GM18870 (cell line): Measurements from ENCODE around the gene CCNDBP1.
"Not testable (repeated sequence)": the region's sequence is repeated elsewhere in the genome, so short reads cannot be mapped to it uniquely, and the experiment has no call there.

Experiments
- ATAC-seq: cut with Tn5 transposase; IDR thresholded peaks from one replicate; pipeline ENCODE4 v1.9.1; 2021; ENCODE audit warnings: moderate library complexity; ENCODE audit not compliant: unreplicated experiment

The CCNDBP1 gene

DNA sequence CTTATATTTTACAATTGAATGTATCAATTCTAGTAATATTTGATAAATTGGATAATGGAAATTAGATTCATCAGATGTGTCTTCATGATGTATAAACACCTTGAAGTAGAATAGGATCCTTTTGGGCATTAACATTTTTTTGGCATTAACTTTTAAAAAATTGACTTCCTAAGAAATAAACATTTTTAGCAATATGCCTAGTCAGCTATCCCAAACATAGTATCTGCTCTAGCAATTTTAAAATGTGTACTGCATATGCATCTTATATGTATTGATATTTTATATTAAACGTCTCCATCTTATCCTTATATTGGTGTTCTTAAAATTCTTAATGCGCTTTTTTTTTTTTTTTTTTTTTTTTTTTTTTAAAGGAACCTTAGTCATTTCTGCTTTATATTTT is 8.5 kb downstream of the CCNDBP1 start:
- ATAC-seq: no peak

DNA sequence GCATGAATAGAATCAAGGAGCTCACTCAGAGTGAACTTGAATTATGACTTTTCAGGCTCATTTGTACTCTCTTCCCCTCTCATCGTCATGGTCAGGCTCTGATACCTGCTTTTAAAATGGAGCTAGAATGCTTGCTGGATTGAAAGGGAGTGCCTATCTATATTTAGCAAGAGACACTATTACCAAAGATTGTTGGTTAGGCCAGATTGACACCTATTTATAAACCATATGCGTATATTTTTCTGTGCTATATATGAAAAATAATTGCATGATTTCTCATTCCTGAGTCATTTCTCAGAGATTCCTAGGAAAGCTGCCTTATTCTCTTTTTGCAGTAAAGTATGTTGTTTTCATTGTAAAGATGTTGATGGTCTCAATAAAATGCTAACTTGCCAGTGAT is 9.6 kb downstream of the CCNDBP1 start:
- no peak for ATAC-seq

DNA sequence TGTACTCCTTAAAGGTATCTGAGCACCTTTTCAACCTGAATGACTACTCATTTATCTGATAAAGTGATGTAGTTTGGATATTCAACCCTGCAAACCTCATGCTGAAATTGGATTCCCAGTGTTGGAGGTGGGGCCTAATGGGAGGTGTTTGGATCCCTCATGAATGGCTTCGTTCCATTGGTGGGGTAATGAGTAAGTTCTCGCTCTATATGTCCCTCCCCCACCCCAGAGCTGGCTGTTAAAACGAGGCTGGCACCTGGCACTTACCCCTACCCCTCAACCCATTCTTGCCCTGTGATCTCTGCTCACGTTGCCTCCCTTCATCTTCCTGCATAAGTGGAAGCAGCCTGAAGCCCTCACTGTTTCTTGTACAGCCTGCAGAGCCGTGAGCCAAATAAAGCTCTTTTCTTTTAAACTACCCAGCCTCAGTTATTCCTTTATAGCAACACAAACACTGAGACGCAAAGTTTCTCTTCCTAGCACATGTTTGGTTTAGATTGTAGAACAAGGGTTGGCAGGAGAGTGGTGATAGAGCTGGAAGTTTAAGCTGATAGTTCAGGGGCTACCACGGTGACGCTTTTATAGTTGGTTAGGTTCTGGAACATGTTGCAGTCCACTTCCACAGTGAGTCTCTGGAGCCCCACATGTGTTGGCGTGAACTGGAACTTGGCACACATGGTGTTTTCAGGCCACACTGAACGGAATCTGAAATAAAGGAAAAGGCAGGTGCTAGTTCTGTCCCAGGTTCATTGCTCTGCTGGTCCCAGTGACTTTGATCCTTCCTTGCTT is 11.8 kb downstream of the CCNDBP1 start:
- no peak for ATAC-seq

DNA sequence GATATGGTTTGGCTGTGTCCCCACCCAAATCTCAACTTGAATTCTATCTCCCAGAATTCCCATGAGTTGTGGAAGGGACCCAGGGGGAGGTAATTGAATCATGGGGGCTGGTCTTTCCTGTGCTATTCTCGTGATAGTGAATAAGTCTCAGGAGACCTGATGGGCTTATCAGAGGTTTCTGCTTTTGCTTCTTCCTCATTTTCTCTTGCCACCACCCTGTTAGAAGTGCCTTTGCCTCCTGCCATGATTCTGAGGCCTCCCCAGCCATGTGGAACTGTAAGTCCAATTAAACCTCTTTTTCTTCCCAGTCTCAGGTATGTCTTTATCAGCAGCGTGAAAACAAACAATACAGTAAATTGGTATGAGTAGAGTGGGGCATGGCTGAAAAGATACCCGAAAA is 12.6 kb downstream of the CCNDBP1 start:
- not testable (repeated sequence) for ATAC-seq

DNA sequence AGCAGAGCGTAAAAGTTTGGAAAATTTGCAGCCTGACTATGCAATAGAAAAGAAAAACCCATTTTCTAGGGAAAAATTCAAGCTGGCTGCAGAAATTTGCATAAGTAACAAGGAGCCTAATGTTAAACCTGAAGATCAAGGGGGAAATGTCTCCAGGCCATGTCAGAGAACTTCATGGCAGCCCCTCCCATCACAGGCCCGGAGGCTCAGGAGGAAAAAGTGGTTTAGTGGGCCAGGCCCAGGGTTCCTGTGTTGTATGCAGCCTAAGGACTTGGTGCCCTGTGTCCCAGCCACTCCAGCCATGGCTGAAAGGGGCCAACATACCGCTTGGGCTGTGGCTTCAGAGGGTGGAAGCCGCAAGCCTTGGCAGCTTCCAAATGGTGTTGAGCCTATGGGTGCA is 13.4 kb downstream of the CCNDBP1 start:
- not testable (repeated sequence) for ATAC-seq

DNA sequence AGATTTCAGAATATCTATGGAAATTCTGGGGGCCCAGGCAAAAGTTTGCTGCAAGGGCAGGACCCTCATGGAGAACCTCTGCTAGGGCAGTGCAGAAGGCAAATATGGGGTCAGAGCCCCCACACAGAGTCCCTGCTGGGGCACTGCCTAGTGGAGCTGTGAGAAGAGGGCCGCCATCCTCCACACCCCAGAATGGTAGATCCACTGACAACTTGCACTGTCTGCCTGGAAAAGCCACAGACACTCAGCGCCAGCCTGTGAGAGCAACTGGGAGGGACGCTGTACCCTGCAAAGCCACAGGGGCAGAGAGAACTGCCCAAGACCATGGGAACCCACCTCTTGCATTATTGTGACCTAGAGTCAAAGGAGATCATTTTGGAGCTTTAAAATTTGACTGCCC is 13.8 kb downstream of the CCNDBP1 start:
- no peak for ATAC-seq

DNA sequence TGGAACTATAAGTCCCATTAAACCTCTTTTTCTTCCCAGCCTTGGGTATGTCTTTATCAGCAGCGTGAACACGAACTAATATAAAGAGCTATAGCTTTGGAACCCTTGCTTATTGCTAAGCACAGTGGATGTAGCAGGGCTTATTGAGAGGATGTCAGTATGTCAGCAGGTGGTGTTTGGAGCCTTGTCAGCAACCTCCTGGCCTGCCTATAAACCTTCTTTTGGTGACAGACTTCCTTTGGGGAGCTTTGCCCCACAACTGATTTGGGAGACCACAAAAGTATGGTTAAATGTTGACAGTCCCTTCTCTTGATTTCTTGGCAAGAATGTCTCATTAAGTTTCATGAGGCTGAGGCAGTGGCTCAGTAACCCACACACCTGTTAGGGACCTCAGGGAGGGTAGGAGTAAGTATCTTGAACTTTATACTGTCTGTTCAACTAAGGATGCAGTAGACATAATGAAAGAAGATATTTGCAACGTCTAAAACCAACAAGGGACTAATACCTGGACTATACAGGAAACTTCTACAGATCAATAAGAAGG is 14.8 kb downstream of the CCNDBP1 start:
- ATAC-seq: no peak

DNA sequence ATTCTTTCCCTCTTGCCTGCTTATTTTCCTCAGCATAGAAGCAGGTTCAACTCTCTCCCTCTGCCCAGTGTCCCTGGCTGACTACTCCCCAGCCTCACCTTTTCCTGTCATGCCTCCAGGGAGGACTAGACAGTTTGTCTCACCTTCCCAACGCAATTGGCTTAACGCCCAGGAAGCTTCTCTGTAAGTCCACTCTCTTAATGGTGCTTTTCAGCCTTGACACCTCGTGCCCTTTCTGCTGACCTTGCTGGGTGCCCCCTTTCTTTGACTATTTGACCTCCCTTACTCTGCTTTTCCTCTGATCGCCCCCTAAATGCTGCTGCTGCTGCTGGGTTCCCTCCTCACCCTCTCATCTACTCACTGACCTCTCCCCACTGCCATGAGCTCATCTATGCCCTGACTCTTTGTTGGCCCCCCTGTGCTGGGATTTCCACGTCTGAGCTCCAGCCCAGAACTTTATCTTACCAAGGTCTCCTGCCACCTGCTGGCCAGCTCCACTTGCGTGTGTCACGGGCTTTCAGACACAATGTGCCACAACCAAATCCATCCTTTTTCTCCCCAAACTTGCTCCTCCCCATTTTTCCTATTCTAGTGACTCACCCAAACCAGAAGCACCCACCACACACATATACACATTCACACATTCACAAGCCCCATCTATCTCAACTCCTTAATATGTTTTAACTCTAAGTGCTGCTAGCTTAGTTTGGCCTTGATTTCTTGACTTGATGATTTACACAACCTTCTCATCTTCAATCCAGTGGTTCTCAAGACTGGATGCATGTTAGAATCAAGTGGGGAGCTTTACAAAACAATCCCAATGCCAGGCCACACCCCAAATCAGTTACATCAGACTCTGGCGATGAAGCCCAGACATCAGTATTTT is 19.1 kb downstream of the CCNDBP1 start:
- ATAC-seq: no peak

DNA sequence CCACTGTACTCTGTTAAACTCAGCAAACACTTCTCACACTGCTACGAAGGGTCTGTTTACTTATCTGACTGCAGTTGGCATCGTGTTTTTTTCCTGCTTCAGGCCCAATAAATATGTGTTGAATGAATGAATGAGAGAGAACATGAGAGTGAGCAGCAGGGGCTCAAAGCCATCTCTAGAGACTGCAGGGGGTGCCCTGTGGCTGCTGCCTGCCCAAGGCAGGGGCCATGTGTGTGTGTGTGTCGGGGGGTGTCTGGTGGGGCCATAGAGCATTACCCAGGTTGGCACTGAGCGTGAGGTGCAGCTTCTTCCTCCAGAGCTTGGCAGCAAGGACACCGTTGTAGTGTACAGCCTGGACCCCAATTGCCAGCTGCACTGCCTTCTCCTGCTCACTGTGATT is 20.9 kb downstream of the CCNDBP1 start:
- ATAC-seq: no peak

DNA sequence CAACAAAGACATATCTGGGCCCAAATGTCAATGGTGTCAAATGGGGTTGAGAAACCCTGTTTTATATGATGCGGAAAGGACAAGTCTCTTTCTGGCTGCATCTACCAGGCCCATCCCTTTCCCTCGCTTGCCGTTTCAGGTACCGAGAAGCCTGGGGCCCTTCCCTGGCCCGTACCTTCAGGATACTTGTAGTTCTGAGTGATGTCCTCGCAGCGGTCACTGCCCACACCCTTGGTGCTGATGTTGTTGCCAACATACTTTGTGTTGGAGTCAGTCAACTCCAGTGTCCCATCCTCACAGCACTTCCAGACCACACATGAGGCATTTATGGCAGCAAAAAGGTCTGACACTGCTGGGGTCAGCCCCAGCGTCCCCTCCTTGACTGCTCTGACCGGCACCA is 21.8 kb downstream of the CCNDBP1 start:
- ATAC-seq: no peak

DNA sequence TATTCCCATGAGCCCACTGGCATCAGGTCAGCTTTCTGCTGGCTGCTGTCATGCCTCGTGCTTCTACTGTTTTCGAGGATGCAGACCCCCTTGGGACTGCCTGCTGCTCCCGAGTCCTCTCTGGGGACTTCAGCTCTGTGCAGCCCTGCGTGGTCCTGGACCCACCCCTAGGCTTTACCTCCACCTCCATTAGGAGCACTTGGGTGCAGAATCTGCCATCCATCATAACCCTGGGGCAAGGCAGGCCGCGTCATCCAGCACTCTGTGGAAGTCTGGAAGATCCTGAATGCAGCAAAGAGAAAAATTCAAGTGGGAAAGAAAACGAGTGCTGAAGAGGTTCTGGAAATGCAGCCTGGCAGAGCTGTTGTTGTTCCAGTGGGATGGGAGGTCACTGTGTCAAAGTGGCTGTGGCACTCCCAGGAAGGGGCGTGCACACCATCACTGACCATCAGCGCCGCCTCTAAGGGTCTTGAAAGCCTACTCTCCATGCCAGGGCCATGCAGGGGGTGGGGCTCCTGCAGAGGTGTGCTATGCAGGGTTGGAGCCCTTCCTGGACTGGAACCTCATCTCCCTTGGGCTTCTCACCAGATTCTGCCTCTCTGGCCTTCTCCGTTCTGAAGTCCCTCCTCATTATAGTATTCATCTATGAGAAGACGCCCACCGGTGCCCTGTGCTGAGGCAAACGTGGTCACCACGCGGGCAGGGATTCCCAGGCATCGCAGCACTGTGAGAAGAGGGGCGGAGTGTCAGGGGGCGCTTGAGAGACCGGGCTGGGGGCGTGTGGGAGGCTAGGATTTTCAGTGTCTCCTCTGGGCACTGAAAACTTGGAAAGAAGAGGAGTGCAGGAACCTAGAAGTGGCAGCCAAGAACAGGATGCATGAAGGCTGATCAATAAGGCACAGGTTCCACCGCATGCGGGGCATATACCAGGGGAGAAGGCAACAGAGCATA is 23.1 kb downstream of the CCNDBP1 start:
- no peak for ATAC-seq

DNA sequence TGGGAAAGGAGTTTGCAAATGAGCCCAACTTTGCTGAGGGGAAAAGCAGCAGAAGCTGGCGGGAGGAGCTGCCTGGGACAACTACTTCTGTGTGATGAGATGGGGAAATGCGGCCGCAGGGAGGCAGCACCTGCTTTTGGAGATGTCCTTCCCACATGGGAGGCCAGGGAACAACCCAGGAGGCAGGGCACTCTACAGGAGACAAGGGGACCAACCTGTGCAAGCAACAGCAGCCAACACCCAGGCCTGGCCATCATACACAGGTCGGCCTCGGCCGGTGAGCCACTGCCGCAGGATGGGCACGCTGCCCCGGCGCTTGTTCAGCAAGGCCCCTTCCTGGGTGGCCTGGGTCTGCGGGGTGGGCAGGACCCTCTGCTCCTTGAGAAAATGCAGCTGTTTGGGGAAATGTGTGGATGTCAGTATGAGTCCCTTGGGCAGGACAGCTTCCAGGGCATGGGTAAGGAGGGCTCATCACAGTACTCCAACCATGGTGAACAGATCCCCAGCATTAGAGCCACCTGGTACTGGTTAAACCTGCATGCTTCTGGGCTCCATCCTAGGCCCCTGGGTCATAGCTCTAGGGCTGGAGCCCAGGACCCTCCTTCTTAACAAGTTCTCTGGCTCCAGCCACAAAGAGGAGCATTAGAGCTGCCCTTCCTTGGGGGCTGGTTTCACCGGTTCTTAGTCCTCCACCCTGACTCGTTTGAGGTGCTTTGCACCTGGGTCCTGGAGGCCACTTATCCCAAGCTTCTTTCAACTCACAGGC is 24.0 kb downstream of the CCNDBP1 start:
- no peak for ATAC-seq

DNA sequence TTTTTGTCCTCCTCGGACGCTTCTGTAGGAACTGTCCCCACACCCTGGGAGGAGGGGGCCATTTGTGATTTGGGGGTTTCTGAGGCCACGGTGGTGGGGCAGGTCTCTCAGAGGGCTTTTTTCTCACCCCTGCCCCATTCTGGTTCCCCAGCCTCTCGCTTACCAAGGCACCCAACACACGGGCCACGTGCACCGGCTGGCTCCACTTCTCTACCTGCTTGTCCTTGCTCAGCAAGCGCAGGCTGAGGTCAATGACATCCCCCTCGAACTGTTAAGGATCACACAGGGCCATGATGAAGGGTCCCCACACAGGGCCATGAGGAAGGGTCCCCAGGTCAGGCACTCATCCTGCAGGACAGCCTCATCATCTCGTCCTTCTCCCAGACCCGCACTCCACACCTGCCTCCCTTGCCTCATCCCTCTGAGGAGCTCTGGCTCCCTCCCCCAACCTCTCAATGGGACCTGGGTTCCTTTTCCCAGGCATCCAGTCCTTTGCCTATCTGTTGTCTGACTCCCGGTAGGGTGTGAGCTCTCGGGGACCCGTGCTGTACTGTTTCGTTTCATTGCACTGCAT is 25.1 kb downstream of the CCNDBP1 start:
- no peak for ATAC-seq

DNA sequence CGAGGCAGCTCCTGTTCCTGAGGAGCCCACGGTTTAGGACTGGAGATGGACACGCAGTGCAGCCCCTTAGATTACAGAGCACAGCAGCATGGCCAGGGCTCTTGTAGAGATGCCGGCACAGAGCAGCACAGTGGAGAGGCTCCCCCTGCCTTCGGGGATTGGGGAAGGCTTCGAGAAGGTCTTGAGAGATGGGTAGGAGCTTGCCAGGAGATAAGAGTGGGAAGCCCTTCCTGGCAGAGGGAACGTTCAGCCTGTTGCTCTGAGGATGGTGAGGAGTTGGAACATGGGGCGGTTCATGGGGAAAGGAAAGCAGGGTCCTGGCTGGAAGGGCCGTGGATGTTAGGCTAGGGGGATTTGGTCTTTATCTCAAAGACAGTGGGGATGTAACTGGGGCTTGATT is 25.6 kb downstream of the CCNDBP1 start:
- no peak for ATAC-seq

DNA sequence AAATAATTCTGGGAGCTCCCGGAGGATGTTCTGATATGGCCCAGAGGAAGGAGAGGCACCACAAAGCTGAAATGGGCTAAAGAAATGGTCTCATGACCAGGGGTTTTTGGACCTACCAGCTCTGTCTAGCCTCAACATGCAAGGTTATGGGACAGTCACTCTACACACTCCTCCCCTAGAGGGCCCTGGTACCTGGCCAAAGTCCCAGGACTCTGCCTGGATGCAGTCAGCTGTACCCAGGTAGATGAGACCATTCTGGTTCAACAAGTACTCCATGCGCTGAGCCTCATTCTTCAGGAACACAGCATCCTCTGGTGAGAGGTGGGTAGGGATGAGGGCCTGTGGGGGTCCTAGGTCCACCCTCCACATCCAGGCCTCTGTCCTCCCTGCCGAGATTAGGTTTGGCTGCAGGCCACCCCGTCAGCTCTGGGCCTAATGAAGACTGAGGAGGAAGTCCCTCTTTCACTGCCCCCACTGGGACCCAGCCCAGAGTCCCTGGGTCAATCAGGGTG is 26.1 kb downstream of the CCNDBP1 start:
- ATAC-seq: no peak

DNA sequence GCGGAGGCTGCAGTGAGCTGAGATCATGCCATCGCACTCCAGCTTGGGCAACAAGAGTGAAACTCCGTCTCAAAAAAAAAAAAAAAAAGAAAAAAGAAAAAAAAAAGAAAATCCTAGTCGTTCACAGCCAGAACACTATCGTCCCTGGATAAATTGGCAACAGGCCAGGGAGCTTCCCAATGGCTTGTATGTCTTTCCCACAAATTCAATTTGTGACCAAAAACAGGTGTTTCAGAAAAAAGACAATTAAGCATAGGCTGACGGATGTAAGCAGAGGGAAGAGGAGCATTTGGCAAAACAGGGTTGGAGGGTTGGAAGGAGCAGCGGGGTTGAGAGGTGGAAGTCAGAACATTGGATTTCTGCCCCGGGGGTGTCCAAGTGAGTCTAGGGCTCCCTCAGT is 27.1 kb downstream of the CCNDBP1 start:
- no peak for ATAC-seq

DNA sequence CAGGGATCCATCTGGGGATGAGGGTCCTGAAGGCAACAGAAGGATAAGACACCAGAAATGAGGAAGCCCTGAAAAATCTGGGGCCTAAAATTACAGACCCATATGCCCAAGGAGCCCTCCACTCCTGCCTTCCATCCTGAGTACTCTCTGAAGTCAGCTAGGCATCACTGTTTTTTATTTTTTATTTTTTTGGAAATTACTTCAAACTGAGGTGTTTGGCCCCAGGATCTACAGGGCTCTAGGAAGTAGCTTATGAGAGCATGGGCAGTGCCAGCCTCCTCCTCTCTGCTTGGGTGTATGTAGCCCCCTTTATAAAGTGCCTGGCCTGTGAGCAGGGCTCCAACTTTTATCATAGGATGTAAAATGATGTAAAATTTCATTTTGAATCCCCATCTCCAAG is 27.7 kb downstream of the CCNDBP1 start:
- no peak for ATAC-seq

DNA sequence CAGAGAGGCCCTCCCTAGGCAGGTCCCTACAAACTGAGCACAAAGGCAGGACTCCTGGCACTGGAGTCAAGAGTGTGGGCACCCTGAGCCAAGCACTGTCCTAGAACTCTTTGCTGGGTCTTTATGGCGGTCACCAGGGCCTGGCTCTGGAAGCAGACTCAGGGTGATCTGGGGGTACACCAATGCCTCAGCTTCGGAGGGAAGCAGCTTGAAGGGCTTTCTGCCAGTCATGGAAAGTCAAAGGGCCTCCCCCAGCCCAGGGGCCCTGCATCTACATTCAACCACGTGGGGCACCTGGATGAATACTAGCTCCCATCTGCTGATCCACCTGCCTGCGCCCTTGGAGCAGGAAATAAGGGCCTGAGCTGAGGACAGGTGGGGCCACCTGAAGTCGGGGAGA is 28.3 kb downstream of the CCNDBP1 start:
- ATAC-seq: no peak

DNA sequence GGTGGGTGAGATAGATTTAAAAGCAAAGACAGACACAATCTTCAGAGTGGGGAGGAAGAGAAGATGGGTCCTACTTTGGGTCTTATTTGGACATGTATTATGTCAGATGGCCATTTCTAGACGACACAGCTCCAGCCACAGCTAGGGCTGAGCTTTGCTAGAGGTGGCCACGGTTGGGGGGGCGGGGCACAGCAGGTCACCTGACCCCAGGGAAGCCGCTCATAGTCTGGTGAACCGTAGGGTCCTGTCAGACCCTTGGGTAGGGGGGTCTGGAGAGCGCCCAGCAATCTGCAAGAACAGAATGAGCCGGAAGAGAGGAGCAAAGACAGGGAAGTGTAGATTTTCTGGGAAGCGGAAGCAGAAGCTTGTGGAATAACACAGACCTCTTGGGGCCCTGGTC is 29.0 kb downstream of the CCNDBP1 start:
- no peak for ATAC-seq
